Testis (tissue), 2 donors: ENCODE results near the gene PLCH2.
"Not testable (repeated sequence)": the region's sequence is repeated elsewhere in the genome, so short reads cannot be mapped to it uniquely, and the experiment has no call there.

ENCODE experiments used
- CTCF ChIP-seq, 3 experiments: fragments of 450-650 bp in 2 of 3; fragments of 200-600 bp in 1 of 3; sonication (generic) in 1 of 3; IDR thresholded peaks; one replicate each; pipeline ENCODE4 v1.5.1; 2016 to 2019; ENCODE audit warnings: antibody characterized with exemption in 3 of 3, mild to moderate bottlenecking in 2 of 3, moderate library complexity in 1 of 3
- POLR2A ChIP-seq: fragments of 450-650 bp; IDR thresholded peaks from one replicate; pipeline ENCODE4 v1.6.1; 2017; ENCODE audit warnings: antibody characterized with exemption, mild to moderate bottlenecking, moderate library complexity

GRCh38 chr1:2549367-2550029 is 73.4 kb downstream of the PLCH2 start:
- not testable (repeated sequence) for TF ChIP-seq CTCF (IDR thresholded peaks at IDR 0.05); POLR2A
